HG03558 (cell line): ENCODE results near the gene DAZL.

Experiments
- ATAC-seq: cut with Tn5 transposase; IDR thresholded peaks from one replicate; pipeline ENCODE4 v1.9.1; 2021; ENCODE audit warnings: moderate number of reproducible peaks; ENCODE audit not compliant: unreplicated experiment; ENCODE audit errors: extremely low read depth

The DAZL gene

DNA sequence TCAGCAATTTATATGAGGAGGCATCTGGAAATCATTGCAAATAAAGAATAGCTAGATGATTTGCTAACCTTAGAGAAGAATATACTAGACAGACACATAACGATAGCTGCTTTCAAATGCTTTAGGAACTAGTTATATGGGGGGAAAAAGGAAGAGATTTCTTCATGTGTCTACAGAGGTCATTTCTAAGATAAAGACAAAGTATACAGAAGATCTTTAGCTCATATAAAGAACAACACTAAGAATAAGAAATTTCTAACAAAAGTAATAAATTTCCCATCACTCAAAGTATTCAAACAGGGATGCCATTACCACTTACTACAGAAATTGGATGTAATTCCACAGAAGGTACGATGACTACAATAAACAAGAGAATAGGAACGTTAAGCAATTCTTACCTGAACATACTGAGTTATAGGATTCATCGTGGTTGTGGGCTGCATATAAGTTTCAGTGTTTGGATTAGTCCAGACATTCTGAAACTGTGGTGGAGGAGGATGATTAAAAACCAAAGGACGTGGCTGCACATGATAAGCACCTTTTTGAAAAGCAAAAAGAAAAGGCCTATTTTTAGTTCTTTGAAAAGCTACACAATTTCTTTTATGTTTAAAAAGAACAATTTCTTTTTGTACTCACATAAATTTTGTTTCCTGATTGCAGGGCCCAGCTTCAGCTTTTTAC lies 8.7 kb downstream of the DAZL start:
- no peak for ATAC-seq

- ATAC-seq, result no peak
Observed at GRCh38 chr3:16595778-16596177, 9.4 kb downstream of the DAZL start.

GRCh38 chr3:16589867-16590624 lies 15.2 kb downstream of the DAZL start:
- ATAC-seq, result peak; percentile 91

DNA sequence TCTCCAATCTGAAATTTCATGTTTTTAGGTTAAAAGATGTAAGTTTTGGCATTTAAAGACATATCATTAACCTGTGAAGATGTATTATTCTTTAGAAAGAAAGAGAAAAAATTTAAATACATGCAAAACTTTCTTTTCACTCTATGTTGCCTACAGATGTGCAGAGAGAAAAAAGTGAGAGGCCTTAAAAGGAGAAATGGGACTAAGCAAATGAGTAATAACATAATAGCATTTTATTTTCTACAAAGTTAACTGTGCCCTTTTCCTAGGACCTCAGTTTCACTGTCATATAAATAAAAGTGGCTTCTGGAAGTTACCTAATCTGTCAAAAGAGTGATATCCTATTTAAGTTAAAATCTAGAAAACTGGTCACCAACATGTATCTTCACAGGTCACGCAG lies 16.1 kb downstream of the DAZL start:
- no peak for ATAC-seq

DNA sequence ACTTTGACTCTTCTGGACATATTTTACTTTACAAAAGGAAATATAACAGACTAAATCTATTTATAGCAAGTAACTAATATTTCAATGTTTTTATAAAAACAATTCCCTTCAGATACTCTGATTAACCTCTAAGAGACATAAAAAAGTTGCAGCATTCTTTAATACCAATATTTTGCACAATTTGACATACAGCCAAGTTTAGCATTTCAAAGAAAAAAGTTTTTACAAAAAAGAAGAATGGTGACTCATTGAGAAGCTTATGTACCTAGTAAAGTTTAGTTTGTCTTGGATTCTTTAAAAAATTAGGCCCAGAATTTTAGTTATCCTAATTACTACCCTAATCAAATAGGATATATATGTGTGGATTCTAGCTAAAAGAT lies 17.6 kb downstream of the DAZL start:
- no peak for ATAC-seq

DNA sequence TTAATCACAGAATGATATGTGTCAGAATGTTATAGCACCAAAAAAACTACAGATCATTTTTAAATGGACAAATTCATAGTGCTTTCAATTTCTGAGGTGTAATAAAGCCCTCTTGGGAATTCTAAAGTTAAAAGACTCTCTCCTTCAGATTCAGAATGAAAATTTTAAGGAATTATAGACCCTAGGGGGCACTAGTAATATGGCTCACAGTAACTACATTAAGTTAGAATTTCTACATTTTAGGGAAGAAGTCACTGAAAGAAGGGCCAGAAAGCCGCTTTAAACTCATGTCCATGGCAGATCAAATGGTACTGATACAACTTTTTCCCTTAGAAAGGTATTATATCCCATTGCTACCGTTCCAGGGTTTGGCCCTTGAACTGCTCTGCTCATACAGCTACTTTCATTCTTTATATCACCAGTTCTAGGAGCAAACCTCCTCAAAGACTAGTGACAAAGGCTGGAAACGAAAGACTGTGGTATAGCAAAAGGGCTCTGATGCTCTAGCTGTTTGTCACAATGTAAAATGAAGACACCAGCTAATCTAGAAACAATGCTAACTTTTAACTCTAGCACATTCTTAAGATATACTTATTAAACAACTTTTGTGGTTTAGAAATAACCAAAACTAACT lies 18.1 kb downstream of the DAZL start:
- ATAC-seq, result no peak

DNA sequence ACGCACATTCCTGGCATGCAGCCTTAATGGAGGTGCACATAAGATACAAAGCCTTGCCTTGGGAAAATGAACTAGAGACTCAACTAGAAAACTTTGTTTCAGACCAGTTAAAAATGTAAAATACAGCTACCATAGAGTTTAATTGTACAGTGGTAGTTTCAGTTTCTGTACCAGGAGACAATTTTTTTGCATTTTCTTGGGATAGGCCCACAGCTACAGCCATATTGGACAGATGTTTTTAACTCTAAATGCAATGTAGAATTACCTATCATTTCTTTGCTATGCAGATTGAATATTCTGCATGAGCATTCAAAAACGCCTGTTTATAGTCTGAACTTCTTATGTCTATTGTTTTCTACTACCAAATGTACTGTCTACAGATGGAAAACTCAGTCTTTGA lies 20.3 kb downstream of the DAZL start:
- no peak for ATAC-seq

DNA sequence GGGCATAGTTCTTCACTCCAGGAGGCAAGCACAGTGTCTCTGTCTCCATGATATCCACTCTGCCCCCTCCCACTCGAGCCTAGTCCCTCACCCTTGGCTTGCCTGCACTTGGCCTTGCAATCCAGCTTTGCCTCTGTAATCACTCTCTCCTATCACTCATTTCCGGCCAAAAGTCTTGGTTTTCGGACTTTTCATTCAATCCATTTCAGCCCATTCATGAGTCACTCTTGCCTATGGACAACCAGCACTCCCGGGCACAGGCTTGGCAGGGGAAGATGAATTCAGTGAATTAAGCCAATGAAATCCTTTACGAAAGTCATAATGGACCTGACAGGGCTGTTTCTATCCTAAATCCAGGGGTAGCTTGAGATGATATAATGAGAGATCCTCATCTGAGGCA lies 21.7 kb downstream of the DAZL start:
- no peak for ATAC-seq

DNA sequence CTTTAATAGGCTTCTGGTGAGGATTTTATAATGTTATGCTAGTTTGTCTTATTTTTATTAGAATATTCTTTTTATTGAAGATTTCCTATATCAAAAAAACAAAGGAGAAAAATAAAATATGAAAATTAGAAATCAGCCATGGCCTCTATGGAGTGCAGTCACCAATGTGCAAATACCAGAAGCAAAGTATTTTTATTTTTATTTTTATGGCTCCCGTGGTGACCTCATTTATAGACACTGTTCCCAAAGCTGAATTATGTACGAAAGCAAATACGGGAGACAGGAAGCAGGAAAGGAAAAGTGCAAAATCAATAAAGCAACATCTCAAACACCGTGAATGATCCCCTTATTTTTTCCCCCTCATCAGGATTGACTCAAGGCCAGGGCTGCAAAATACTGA lies 35.1 kb downstream of the DAZL start:
- ATAC-seq, result no peak

- no peak for ATAC-seq
Observed at GRCh38 chr3:16568532-16568931, 36.7 kb downstream of the DAZL start.

- ATAC-seq, result no peak
Observed at GRCh38 chr3:16568115-16568514, 37.1 kb downstream of the DAZL start.

DNA sequence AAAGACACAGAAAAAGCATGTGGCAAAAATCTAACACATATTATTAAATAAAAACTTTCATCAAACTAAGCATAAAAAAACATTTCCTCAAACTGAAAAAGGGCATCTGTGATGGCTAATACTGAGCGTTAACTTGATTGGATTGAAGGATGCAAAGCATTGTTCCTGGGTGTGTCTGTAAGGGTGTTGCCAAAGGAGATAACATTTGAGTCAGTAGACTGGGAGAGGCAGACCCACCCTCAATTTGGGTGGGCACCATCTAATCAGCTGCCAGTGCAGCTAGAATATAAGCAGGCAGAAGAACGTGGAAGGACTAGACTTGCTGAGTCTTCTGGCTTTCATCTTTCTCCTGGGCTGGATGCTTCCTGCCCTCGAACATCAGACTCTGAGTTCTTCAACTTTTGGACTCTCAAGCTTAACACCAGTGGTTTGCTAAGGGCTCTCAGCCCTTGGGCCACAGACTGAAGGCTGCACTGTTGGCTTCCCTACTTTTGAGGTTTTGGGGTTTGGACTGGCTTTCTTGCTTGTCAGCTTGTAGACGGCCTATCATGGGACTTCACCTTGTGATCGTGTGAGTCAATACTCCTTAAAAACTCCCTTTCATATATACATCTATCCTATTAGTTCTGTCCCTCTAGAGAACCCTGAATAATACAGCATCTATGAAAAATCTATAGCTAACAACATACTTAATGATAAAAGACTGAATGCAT lies 45.4 kb downstream of the DAZL start:
- no peak for ATAC-seq

GRCh38 chr3:16554126-16554525 lies 51.1 kb downstream of the DAZL start:
- ATAC-seq, result no peak

DNA sequence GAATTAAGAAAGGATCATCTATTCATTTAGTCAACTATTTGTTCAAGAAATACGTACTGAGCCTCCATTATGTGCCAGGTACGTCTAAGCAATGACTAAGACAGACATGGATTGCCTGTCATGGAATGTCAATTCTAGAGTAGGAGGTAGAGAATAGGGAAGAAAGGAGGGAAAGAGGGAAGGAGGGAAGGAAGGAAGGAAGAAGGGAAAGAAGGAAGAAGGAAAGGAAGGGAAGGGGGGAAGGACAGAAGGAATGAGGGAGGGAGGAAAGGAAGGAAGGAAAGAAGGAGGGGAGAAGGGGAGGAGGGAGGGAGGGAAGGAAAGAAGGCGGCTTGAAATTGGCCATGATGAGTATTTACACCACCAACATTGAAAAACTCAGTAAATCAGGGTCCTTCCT lies 52.5 kb downstream of the DAZL start:
- ATAC-seq, result no peak

DNA sequence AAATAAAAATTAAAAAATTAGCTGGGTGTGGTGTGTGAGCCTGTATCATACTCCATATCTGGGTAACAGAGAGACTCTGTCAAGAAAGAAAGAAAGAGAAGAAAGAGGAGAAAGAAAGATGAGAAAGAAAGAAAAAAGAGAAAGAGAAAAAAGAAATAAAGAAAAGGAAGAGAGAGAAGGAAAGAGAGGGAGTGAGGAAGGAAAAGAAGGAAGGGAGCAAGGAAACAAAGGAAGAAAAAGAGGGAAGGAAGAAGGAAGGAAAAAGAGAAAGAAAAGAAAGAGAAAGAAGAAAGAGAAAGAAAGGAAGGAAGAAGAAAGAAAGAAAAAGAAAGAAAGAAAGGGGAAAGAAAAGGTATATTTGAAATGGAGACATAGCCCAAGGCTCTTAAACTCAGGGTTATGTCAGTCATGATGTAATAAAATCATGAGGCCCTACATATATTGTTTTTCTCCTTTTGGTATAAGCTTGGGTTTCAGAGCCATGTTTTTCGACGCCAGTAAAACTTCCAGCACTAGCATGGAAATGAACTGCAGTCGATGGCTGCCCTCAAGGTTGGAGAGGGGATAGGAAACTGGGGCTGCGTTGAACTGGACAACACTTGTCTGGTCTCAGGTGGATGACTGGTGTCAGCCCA lies 53.8 kb downstream of the DAZL start:
- ATAC-seq, result no peak

DNA sequence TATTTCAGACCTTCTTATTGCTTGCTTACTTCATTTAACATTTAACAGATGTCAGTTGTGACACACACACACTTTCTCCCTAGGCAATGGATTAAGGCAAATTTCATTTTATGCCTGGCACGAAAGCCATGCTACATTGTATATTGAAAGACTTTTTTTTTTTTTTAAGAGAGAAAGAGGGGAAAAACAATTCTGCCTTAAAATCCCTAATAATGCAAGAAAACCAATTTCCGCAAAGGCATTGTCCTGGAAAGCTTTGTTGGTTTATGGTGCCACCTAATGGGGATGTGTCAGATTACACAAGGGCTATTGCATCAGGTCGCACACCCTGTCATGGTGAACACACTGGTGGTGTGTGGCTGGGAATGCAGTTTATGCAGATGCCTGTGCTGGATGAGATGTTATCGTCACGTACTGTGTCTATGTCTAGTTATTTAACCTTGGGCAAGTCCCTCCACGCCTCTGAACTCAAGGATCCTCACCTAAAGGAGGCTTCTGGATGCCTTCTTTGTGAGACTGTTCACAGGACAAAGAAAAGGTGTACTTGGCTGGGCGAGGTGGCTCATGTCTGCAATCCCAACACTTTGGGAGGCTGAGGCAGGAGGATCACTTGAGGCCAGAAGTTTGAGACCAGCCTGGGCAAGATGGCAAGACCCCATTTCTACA lies 54.4 kb downstream of the DAZL start:
- peak; percentile 57 for ATAC-seq

GRCh38 chr3:16550305-16550675 lies 54.9 kb downstream of the DAZL start:
- ATAC-seq, result no peak

- ATAC-seq, result no peak
Observed at GRCh38 chr3:16548721-16549120, 56.5 kb downstream of the DAZL start.

GRCh38 chr3:16547561-16548357 lies 57.5 kb downstream of the DAZL start:
- no peak for ATAC-seq
